Cardiac fibroblast (primary cell): ENCODE measurements around the gene PI4KB.

Experiments
- DNase-seq, 2 donors: peaks; one replicate each; pipeline versions ENCODE4 v3.0.0 to v3.0.0-alpha.2; 2010; ENCODE audit warnings: low read depth in 2 of 2
- H3K4me3 ChIP-seq, 2 donors: replicated peaks in 1 of 2; 1 replicate in 1 of 2; 2 replicates in 1 of 2; pipeline ENCODE4 v1.5.1; 2011; ENCODE audit warnings: low read depth in 2 of 2, low read length in 2 of 2, mild to moderate bottlenecking in 2 of 2, moderate library complexity in 1 of 2
- TF ChIP-seq, protein P1 (sequence below): IDR thresholded peaks from one replicate; pipeline ENCODE4 v1.5.1; 2011; ENCODE audit warnings: low read depth, mild to moderate bottlenecking, low read length, inconsistent platforms

Gene PI4KB

DNA sequence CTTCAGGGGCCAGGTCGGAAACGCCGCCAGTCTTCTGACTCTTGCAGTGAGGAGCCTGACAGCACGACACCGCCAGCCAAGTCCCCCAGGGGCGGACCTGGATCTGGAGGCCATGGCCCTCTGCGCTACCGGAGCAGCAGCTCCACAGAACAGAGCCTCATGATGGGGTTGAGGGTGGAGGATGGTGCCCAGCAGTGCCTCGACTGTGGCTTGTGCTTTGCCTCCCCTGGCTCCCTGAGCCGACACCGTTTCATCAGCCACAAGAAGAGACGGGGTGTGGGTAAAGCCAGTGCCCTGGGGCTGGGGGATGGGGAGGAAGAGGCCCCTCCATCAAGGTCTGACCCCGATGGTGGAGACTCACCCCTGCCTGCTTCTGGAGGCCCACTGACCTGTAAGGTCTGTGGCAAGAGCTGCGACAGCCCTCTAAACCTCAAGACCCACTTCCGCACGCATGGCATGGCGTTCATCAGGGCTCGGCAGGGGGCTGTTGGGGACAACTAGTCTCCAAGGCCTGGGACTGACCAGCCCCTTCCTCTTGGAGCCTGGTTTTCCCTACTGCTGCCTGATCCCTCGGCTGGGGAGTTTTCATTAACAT is 36.4 kb downstream of the PI4KB start:
- TF ChIP-seq, protein P1, sequence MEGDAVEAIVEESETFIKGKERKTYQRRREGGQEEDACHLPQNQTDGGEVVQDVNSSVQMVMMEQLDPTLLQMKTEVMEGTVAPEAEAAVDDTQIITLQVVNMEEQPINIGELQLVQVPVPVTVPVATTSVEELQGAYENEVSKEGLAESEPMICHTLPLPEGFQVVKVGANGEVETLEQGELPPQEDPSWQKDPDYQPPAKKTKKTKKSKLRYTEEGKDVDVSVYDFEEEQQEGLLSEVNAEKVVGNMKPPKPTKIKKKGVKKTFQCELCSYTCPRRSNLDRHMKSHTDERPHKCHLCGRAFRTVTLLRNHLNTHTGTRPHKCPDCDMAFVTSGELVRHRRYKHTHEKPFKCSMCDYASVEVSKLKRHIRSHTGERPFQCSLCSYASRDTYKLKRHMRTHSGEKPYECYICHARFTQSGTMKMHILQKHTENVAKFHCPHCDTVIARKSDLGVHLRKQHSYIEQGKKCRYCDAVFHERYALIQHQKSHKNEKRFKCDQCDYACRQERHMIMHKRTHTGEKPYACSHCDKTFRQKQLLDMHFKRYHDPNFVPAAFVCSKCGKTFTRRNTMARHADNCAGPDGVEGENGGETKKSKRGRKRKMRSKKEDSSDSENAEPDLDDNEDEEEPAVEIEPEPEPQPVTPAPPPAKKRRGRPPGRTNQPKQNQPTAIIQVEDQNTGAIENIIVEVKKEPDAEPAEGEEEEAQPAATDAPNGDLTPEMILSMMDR, result no peak
- DNase-seq, result no peak
- no peak overlapping the region for H3K4me3 ChIP-seq

DNA sequence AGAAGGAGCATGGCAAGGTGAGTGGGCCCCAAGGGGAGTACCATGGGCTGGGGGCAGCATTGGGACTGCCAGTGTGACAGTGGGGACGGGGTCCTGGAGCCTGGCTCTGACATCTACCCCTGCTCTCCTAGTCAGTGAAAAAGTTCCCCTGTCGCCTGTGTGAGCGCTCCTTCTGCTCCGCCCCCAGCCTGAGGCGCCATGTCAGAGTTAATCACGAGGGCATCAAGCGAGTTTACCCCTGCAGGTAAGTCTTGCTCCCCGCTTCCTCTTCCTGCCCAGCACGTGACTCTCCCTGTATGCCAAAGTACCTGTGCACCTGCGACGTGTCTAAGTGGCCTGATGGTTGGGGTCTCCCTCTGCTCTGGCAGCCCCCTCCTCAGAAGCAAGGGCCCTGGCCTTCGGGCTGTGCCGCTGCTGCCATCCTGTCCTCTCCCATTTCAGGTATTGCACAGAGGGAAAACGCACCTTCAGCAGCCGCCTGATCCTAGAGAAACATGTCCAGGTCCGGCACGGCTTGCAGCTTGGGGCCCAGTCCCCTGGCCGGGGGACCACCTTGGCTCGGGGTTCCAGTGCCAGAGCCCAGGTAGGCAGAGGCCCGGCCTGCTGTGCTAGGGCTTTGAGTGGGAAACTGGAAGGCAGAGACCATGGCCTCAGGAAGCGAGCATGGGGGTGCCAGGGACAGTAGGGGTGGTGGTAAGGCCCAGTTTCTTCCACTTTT is 37.1 kb downstream of the PI4KB start:
- DNase-seq, result no peak
- TF ChIP-seq, protein P1, result no peak
- H3K4me3 ChIP-seq, result no peak overlapping the region

DNA sequence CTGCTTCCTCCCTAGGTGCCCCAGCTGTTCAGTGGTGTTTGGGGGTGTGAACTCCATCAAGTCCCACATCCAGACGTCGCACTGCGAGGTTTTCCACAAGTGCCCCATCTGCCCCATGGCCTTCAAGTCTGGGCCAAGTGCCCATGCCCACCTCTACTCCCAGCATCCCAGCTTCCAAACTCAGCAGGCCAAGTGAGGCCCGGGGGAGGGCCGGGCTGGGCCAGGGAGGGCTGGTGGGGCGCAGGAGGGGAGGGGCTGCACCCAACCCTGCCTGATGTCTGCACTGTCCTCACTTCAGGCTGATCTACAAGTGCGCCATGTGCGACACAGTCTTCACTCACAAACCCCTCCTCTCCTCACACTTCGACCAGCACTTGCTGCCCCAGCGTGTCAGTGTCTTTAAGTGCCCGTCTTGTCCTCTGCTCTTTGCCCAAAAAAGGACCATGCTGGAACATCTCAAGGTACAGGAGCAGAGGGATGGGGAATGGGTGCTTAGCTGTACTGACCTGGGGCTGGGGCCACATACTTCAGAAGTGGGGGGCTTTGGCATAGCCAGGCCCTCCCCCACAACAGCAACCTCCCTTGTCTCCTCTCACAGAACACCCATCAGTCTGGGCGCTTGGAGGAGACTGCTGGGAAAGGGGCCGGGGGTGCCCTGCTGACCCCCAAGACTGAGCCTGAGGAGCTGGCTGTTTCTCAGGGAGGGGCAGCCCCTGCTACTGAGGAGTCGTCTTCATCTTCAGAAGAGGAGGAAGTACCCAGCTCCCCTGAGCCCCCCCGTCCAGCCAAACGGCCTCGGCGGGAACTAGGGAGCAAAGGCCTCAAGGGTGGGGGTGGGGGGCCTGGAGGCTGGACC is 37.9 kb downstream of the PI4KB start:
- no peak overlapping the region for H3K4me3 ChIP-seq
- no peak for DNase-seq

DNA sequence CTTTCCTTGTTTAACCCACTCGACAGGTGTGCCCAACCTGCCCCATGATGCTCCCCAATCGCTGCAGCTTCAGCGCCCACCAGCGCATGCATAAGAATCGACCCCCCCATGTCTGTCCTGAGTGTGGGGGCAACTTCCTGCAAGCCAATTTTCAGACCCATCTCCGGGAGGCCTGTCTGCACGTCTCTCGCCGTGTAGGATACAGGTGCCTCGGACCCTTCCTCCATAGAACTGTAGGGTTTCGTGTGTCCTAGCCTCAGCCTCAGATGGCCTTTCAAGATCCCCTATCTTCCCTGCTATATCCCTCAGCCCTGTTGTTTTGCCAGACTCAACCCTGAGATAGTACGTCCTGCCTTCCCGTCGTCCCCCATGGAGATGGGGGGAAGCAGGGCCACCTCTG is 38.7 kb downstream of the PI4KB start:
- TF ChIP-seq, protein P1, result no peak
- no peak for DNase-seq
- H3K4me3 ChIP-seq, result no peak overlapping the region

More for the DNA sequence above, 37.9 kb downstream of the PI4KB start:
- TF ChIP-seq, protein P1, result no peak

DNA sequence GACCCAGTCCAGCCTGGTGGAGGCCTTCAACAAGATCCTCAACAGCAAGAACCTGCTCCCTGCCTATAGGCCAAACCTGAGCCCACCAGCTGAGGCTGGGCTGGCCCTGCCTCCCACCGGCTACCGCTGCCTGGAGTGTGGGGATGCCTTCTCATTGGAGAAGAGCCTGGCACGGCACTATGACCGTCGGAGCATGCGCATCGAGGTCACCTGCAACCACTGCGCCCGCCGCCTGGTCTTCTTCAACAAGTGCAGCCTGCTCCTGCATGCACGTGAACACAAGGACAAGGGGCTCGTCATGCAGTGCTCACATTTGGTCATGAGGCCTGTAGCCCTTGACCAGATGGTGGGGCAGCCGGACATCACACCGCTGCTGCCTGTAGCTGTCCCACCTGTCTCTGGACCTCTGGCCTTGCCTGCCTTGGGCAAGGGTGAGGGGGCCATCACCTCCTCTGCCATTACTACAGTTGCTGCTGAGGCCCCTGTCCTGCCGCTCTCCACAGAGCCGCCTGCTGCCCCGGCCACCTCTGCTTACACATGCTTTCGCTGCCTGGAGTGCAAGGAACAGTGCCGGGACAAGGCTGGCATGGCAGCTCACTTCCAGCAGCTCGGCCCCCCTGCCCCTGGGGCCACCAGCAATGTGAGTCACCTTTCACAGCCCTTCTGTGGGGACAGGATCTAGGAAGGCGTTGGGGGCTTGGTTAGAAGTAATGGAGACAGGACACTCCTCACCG is 39.3 kb downstream of the PI4KB start:
- no peak overlapping the region for H3K4me3 ChIP-seq
- TF ChIP-seq, protein P1, result no peak
- DNase-seq, result no peak

DNA sequence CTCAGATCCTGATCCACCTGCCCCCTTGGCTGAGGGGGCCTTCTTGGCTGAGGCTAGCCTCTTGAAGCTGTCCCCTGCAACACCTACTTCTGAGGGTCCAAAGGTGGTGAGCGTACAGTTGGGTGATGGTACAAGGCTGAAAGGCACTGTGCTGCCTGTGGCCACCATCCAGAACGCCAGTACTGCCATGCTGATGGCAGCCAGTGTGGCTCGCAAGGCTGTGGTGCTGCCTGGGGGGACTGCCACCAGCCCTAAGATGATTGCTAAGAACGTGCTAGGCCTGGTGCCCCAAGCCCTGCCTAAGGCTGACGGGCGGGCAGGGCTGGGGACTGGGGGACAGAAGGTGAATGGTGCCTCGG is 39.9 kb downstream of the PI4KB start:
- TF ChIP-seq, protein P1, result no peak
- DNase-seq, result no peak
- no peak overlapping the region for H3K4me3 ChIP-seq
